ENCODE results near the gene LIMD2.

The LIMD2 gene

DNA sequence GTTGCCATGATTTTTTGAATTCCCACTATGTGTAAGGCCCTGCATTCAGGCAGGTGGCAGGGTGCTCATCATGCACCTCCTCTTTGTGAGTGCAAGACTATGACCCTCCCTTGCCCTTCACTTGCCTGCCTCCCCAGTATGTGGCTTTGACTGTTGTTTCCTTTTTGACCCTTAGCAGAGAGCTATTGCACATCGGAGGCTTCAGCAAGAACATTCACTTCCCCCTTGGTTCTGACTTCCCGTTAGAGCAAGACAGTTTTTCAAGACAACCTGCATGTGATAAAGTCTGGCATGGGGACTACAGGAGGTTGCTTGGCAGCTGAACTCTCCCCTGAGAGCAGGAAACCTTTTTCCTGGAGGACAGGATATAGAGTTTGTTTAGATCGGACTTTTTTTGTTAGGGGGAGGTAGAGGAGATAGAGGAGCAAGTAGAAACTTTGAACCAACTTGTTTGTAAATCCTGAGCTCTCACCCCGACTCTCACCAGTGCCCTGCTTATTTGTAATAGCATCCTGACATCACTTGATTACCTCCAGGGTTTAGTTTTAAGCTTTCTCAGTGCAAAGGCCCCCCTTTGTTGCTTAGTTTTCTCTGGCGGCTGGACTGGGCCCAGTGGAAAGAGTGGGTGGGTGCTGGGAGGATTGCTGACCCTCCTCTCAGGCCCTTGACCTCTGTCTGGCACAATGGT, 34.3 kb downstream of the LIMD2 start:
- Histone ChIP-seq H3K4me1 (ENCODE audit: control insufficient read depth in 5 of 5, insufficient read depth in 5 of 5, low read length in 5 of 5) (peaks cover 0 to 37% (median 8%) of the 10 kb centered on the region in 5 donors), H3K27me3 (ENCODE audit: control insufficient read depth in 5 of 5, insufficient read depth in 4 of 5, low read length in 5 of 5) (no peaks in the 10 kb centered on the region), H3K36me3 (ENCODE audit: control insufficient read depth in 5 of 5, insufficient read depth in 5 of 5, low read length in 5 of 5) (peaks cover 17 to 73% (median 51%) of the 10 kb centered on the region in 5 donors), H3K9ac (ENCODE audit: low read length in 5 of 5) (no peak overlapping the region), H3K9me3 (ENCODE audit: control insufficient read depth in 5 of 5, low read length in 5 of 5) (no peaks in the 10 kb centered on the region), H3K27ac (ENCODE audit: low read depth, low read length) (no peak overlapping the region), H3K4me3 (ENCODE audit: low read depth in 1 of 5, low read length in 5 of 5) (no peak overlapping the region)

DNA sequence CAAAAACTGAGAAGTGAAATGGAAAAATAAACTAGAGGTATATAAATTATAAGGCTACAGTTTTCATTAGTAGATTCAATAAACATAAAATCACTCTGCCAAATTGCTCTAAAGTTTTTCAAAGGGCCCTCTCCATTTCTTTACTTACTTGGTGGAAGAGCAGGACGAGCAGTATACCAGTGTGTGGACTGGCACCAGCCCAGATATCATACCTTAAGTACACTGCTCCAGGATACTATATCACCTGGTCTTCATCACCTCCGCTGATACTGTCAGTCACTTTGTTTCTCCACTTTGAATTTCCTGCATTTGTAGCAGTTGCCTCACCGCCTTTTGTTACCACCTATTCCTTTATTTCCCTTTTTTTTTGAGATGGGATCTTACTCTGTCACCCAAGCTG, 40.1 kb downstream of the LIMD2 start:
- Histone ChIP-seq H3K9me3 (ENCODE audit: control insufficient read depth in 5 of 5, low read length in 5 of 5) (no peaks in the 10 kb centered on the region), H3K9ac (ENCODE audit: low read length in 5 of 5) (no peak overlapping the region), H3K27ac (ENCODE audit: low read depth, low read length) (no peak overlapping the region), H3K4me3 (ENCODE audit: low read depth in 1 of 5, low read length in 5 of 5) (no peak overlapping the region), H3K4me1 (ENCODE audit: control insufficient read depth in 5 of 5, insufficient read depth in 5 of 5, low read length in 5 of 5) (peaks cover 0 to 7% (median 4%) of the 10 kb centered on the region in 5 donors), H3K27me3 (ENCODE audit: control insufficient read depth in 5 of 5, insufficient read depth in 4 of 5, low read length in 5 of 5) (no peaks in the 10 kb centered on the region), H3K36me3 (ENCODE audit: control insufficient read depth in 5 of 5, insufficient read depth in 5 of 5, low read length in 5 of 5) (peaks cover 17 to 52% (median 32%) of the 10 kb centered on the region in 5 donors)

DNA sequence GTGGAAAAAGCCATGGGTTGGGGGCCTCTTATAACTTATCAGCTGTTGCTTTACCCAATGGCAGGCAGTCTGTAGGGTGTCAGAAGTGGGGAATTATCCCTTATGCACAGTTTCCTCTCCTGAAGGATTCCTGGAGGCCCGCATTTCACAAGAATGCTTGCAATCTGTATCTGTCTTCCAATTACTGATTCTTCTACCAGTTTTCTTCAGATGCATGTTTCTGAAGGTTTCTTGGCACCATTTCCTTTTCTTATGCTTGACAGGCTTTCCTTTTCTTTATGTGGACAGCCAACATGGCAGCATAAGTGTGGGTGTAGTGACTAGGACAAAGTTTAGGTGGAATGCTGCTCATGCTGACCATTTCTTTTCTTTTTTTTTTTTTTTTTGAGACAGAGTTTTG, 41.6 kb downstream of the LIMD2 start:
- H3K9ac ChIP-seq (ENCODE audit: low read length in 5 of 5) = no peak overlapping the region
- H3K4me3 ChIP-seq (ENCODE audit: low read depth in 1 of 5, low read length in 5 of 5) = no peak overlapping the region
- no peaks in the 10 kb centered on the region for H3K27me3 ChIP-seq (ENCODE audit: control insufficient read depth in 5 of 5, insufficient read depth in 4 of 5, low read length in 5 of 5)
- no peak overlapping the region for H3K27ac ChIP-seq (ENCODE audit: low read depth, low read length)
- H3K36me3 ChIP-seq (ENCODE audit: control insufficient read depth in 5 of 5, insufficient read depth in 5 of 5, low read length in 5 of 5) = peaks cover 16 to 60% (median 40%) of the 10 kb centered on the region in 5 donors
- peaks cover 0 to 6% (median 0%) of the 10 kb centered on the region in 5 donors for H3K4me1 ChIP-seq (ENCODE audit: control insufficient read depth in 5 of 5, insufficient read depth in 5 of 5, low read length in 5 of 5)
- H3K9me3 ChIP-seq (ENCODE audit: control insufficient read depth in 5 of 5, low read length in 5 of 5) = no peaks in the 10 kb centered on the region

DNA sequence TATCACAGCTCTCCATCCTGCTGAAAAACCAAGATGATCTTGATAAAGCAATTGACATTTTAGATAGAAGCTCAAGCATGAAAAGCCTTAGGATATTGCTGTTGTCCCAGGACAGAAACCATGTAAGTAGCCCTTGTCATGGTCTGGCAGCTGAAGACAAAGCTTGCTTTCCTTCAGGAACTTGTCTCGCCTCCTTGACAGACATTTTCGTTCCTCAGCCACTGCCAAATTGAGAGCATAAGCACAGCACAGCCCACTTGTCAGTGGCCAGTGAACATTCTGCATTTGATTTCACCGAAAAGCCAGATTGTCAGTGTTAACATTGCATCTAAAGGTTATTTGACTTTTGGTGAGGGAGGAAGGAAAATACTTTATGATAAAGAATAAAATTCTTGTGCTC, 42.1 kb downstream of the LIMD2 start:
- H3K36me3 ChIP-seq (ENCODE audit: control insufficient read depth in 5 of 5, insufficient read depth in 5 of 5, low read length in 5 of 5) = peaks cover 21 to 59% (median 44%) of the 10 kb centered on the region in 5 donors
- no peak overlapping the region for H3K9ac ChIP-seq (ENCODE audit: low read length in 5 of 5)
- H3K4me3 ChIP-seq (ENCODE audit: low read depth in 1 of 5, low read length in 5 of 5) = no peak overlapping the region
- no peaks in the 10 kb centered on the region for H3K9me3 ChIP-seq (ENCODE audit: control insufficient read depth in 5 of 5, low read length in 5 of 5)
- H3K27ac ChIP-seq (ENCODE audit: low read depth, low read length) = no peak overlapping the region
- H3K27me3 ChIP-seq (ENCODE audit: control insufficient read depth in 5 of 5, insufficient read depth in 4 of 5, low read length in 5 of 5) = no peaks in the 10 kb centered on the region
- H3K4me1 ChIP-seq (ENCODE audit: control insufficient read depth in 5 of 5, insufficient read depth in 5 of 5, low read length in 5 of 5) = peaks cover 0 to 6% (median 0%) of the 10 kb centered on the region in 5 donors

DNA sequence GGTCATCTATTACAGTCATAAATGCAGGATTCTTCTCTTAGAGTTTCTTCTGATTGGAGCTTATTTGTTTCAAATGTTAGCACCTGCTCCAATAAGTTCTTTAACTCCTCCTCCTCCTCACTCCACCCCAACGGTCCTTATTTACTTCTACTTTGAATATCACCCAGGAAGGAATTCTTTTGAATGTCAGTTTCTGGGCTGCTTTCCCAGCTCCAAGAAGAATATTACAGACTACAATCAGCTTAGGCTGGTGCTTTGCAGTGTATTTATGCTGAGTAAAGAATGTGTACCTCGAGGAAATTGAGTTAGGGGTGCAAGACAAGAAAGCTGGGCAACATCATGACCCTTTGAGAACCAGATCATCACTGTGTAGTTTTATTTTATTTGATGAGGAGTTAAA, 46.9 kb downstream of the LIMD2 start:
- Histone ChIP-seq H3K4me1 (ENCODE audit: control insufficient read depth in 5 of 5, insufficient read depth in 5 of 5, low read length in 5 of 5) (peaks cover 0 to 5% (median under 1%) of the 10 kb centered on the region in 5 donors), H3K4me3 (ENCODE audit: low read depth in 1 of 5, low read length in 5 of 5) (no peak overlapping the region), H3K36me3 (ENCODE audit: control insufficient read depth in 5 of 5, insufficient read depth in 5 of 5, low read length in 5 of 5) (peaks cover 23 to 35% (median 34%) of the 10 kb centered on the region in 5 donors), H3K9me3 (ENCODE audit: control insufficient read depth in 5 of 5, low read length in 5 of 5) (no peaks in the 10 kb centered on the region), H3K9ac (ENCODE audit: low read length in 5 of 5) (no peak overlapping the region), H3K27ac (ENCODE audit: low read depth, low read length) (no peak overlapping the region), H3K27me3 (ENCODE audit: control insufficient read depth in 5 of 5, insufficient read depth in 4 of 5, low read length in 5 of 5) (no peaks in the 10 kb centered on the region)

DNA sequence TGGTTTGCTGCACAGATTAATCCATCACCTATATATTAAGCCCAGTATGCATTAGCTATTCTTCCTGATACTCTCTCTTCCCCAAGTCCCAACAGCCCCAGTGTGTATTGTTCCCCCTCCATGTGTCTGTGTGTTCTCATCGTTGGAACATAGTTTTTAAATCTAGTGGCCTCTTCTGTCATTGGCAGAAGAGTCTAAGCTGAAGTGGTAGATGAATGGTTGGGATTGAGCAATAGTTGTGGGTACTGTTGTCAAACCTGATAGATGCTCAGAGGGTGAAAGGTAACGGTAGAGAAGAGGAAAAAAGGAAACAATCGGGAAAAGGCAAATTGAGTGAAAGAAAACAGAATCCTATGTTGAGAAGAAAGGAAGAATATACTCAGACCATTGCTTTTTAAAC, 47.8 kb downstream of the LIMD2 start:
- H3K36me3 ChIP-seq (ENCODE audit: control insufficient read depth in 5 of 5, insufficient read depth in 5 of 5, low read length in 5 of 5) = peaks cover 18 to 39% (median 33%) of the 10 kb centered on the region in 5 donors
- no peak overlapping the region for H3K9ac ChIP-seq (ENCODE audit: low read length in 5 of 5)
- H3K9me3 ChIP-seq (ENCODE audit: control insufficient read depth in 5 of 5, low read length in 5 of 5) = no peaks in the 10 kb centered on the region
- no peak overlapping the region for H3K27ac ChIP-seq (ENCODE audit: low read depth, low read length)
- H3K27me3 ChIP-seq (ENCODE audit: control insufficient read depth in 5 of 5, insufficient read depth in 4 of 5, low read length in 5 of 5) = no peaks in the 10 kb centered on the region
- H3K4me3 ChIP-seq (ENCODE audit: low read depth in 1 of 5, low read length in 5 of 5) = no peak overlapping the region
- H3K4me1 ChIP-seq (ENCODE audit: control insufficient read depth in 5 of 5, insufficient read depth in 5 of 5, low read length in 5 of 5) = peaks cover 0 to 5% (median 3%) of the 10 kb centered on the region in 5 donors

DNA sequence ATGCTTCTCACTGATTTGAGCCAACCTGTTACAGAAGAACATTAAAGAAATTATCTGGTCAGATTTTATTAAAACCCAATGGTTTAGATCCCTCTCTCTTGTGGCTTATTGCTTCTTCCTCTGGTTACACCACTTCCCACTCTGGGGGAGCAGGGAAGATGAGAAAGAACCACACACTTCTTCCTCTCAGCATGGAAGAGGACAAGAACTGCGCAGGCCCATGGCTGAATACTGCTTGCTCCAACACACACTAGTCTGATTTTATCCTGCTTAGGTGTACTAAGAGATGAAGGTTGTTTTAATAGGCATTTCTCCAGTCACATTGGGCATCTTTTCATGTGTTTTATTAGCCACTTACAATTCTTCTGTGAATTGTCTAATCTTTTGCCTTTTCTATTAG, 50.1 kb downstream of the LIMD2 start:
- Histone ChIP-seq H3K9ac (ENCODE audit: low read length in 5 of 5) (no peak overlapping the region), H3K4me3 (ENCODE audit: low read depth in 1 of 5, low read length in 5 of 5) (no peak overlapping the region), H3K27ac (ENCODE audit: low read depth, low read length) (no peak overlapping the region), H3K27me3 (ENCODE audit: control insufficient read depth in 5 of 5, insufficient read depth in 4 of 5, low read length in 5 of 5) (no peaks in the 10 kb centered on the region), H3K36me3 (ENCODE audit: control insufficient read depth in 5 of 5, insufficient read depth in 5 of 5, low read length in 5 of 5) (peaks cover 18 to 49% (median 41%) of the 10 kb centered on the region in 5 donors), H3K9me3 (ENCODE audit: control insufficient read depth in 5 of 5, low read length in 5 of 5) (no peaks in the 10 kb centered on the region), H3K4me1 (ENCODE audit: control insufficient read depth in 5 of 5, insufficient read depth in 5 of 5, low read length in 5 of 5) (peaks cover 0 to 23% (median 10%) of the 10 kb centered on the region in 5 donors)

DNA sequence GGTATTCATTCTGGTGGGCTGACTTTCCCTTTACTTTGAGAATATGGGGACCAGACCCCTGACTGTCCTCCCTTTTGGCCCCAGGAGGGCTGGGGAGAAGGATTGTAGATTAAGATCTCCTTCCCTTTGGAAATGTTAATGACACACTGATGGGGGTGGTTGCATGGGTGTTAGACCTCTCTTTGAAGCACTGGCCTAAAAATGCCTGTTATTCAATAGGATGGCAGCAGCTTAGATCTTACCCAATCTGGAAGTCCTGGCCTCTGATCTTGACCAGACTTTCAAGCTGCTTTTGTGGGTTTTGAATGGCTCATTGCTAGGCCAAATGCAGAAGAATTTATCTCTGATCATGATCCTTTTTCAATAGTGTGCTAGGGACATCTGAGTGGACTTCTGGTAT, 52.0 kb downstream of the LIMD2 start:
- Histone ChIP-seq H3K27ac (ENCODE audit: low read depth, low read length) (no peak overlapping the region), H3K4me1 (ENCODE audit: control insufficient read depth in 5 of 5, insufficient read depth in 5 of 5, low read length in 5 of 5) (peaks cover 0 to 26% (median 10%) of the 10 kb centered on the region in 5 donors)

DNA sequence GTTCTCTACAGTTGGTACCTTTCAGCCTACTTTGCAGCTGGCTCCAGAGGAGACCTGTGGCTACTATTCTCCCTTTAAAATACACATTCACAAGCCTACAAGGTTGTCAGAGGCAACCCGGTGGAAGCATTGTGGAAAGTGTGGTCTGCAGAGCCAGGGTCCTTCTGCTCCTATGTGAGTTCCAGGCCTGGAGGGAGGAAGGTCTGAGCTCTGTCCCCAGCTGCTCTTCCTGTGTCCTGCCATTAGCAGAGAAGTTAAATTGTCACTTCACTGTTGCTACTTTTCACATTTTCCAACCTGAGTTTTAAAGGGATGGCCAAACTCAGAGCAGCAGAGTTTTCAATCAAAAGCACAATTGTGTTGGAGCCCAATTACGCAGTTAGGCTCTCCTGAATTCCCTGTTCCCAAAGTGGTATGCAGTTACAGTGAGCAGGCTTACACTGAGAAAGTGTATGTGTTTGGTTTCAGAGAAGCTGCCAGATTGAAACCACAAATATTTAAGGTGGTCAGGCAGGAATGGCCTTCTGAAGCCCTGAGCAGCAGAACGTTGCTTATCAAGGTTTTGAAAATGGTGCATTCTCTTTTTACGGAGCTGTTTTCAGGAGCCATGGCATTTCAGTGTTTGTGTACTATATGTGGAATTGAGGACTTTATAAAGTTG, 52.7 kb downstream of the LIMD2 start:
- Histone ChIP-seq H3K27me3 (ENCODE audit: control insufficient read depth in 5 of 5, insufficient read depth in 4 of 5, low read length in 5 of 5) (no peaks in the 10 kb centered on the region), H3K4me3 (ENCODE audit: low read depth in 1 of 5, low read length in 5 of 5) (no peak overlapping the region), H3K27ac (ENCODE audit: low read depth, low read length) (no peak overlapping the region), H3K4me1 (ENCODE audit: control insufficient read depth in 5 of 5, insufficient read depth in 5 of 5, low read length in 5 of 5) (peaks cover 0 to 26% (median 10%) of the 10 kb centered on the region in 5 donors), H3K9me3 (ENCODE audit: control insufficient read depth in 5 of 5, low read length in 5 of 5) (no peaks in the 10 kb centered on the region), H3K36me3 (ENCODE audit: control insufficient read depth in 5 of 5, insufficient read depth in 5 of 5, low read length in 5 of 5) (peaks cover 5 to 30% (median 22%) of the 10 kb centered on the region in 5 donors), H3K9ac (ENCODE audit: low read length in 5 of 5) (no peak overlapping the region)

More for the DNA sequence above, 52.0 kb downstream of the LIMD2 start:
- Histone ChIP-seq H3K9me3 (ENCODE audit: control insufficient read depth in 5 of 5, low read length in 5 of 5) (no peaks in the 10 kb centered on the region), H3K9ac (ENCODE audit: low read length in 5 of 5) (no peak overlapping the region), H3K4me3 (ENCODE audit: low read depth in 1 of 5, low read length in 5 of 5) (no peak overlapping the region), H3K27me3 (ENCODE audit: control insufficient read depth in 5 of 5, insufficient read depth in 4 of 5, low read length in 5 of 5) (no peaks in the 10 kb centered on the region), H3K36me3 (ENCODE audit: control insufficient read depth in 5 of 5, insufficient read depth in 5 of 5, low read length in 5 of 5) (peaks cover 11 to 37% (median 30%) of the 10 kb centered on the region in 5 donors)

DNA sequence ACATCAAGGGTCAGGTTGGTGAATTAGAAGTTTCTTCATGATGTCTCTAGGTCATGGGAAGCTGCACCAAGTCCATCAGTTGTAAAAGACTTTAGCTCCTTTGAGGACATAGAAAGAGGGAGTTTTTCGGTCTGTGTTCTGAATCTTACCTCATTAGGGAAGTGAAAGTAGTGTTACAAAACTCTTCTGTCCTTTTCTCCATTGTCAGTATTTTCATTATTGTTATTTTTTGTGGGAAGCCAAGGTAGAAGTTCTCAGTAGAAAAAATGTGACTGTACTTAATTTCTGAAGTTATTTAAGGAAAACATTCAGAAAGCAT, 53.5 kb downstream of the LIMD2 start:
- no peaks in the 10 kb centered on the region for H3K27me3 ChIP-seq (ENCODE audit: control insufficient read depth in 5 of 5, insufficient read depth in 4 of 5, low read length in 5 of 5)
- H3K36me3 ChIP-seq (ENCODE audit: control insufficient read depth in 5 of 5, insufficient read depth in 5 of 5, low read length in 5 of 5) = peaks cover under 1 to 29% (median 21%) of the 10 kb centered on the region in 5 donors
- H3K4me1 ChIP-seq (ENCODE audit: control insufficient read depth in 5 of 5, insufficient read depth in 5 of 5, low read length in 5 of 5) = peaks cover 0 to 31% (median 10%) of the 10 kb centered on the region in 5 donors
- H3K4me3 ChIP-seq (ENCODE audit: low read depth in 1 of 5, low read length in 5 of 5) = no peak overlapping the region
- H3K9ac ChIP-seq (ENCODE audit: low read length in 5 of 5) = no peak overlapping the region
- no peak overlapping the region for H3K27ac ChIP-seq (ENCODE audit: low read depth, low read length)
- H3K9me3 ChIP-seq (ENCODE audit: control insufficient read depth in 5 of 5, low read length in 5 of 5) = no peaks in the 10 kb centered on the region

Measured in subcutaneous abdominal adipose tissue (tissue), 5 donors.